Measurements from ENCODE around the gene SPTBN1. TPM values are rescaled to one million over a fixed set of nuclear protein-coding genes. Genes with fewer than 3 reads are reported as not detected.

SPTBN1 gene
- polyA plus RNA-seq, 1 donor: 168 TPM

GRCh38 chr2:54649633-54650032 lies 193.5 kb downstream of the SPTBN1 start:
- 93% methylated on average over 3 of the region's 12 CpGs for WGBS (ENCODE audit: insufficient coverage, low lambda C conversion rate)
- peaks cover 93% of the 10 kb centered on the region for H3K36me3 ChIP-seq (ENCODE audit: control insufficient read depth, insufficient read depth, low read length)
- no peaks in the 10 kb centered on the region for H3K9me3 ChIP-seq (ENCODE audit: control insufficient read depth, low read depth, low read length)
- H3K4me1 ChIP-seq (ENCODE audit: control insufficient read depth, insufficient read depth, low read length): no peaks in the 10 kb centered on the region
- no peak overlapping the region for H3K4me3 ChIP-seq (ENCODE audit: low read length)
- DNase-seq: no peak
- no peaks in the 10 kb centered on the region for H3K27me3 ChIP-seq (ENCODE audit: control insufficient read depth, insufficient read depth, low read length)
- no peak overlapping the region for H3K27ac ChIP-seq (ENCODE audit: low read length)

GRCh38 chr2:54650612-54651011 lies 194.5 kb downstream of the SPTBN1 start:
- no peaks in the 10 kb centered on the region for H3K9me3 ChIP-seq (ENCODE audit: control insufficient read depth, low read depth, low read length)
- 100% methylated on average over 2 of the region's 2 CpGs for WGBS (ENCODE audit: insufficient coverage, low lambda C conversion rate)
- H3K36me3 ChIP-seq (ENCODE audit: control insufficient read depth, insufficient read depth, low read length): peaks cover 93% of the 10 kb centered on the region
- no peaks in the 10 kb centered on the region for H3K27me3 ChIP-seq (ENCODE audit: control insufficient read depth, insufficient read depth, low read length)
- no peak overlapping the region for H3K4me3 ChIP-seq (ENCODE audit: low read length)
- no peak for DNase-seq
- H3K4me1 ChIP-seq (ENCODE audit: control insufficient read depth, insufficient read depth, low read length): no peaks in the 10 kb centered on the region
- no peak overlapping the region for H3K27ac ChIP-seq (ENCODE audit: low read length)

GRCh38 chr2:54651291-54651690 lies 195.2 kb downstream of the SPTBN1 start:
- peaks cover 92% of the 10 kb centered on the region for H3K36me3 ChIP-seq (ENCODE audit: control insufficient read depth, insufficient read depth, low read length)
- DNase-seq: no peak
- no peaks in the 10 kb centered on the region for H3K9me3 ChIP-seq (ENCODE audit: control insufficient read depth, low read depth, low read length)
- H3K4me1 ChIP-seq (ENCODE audit: control insufficient read depth, insufficient read depth, low read length): no peaks in the 10 kb centered on the region
- no peak overlapping the region for H3K4me3 ChIP-seq (ENCODE audit: low read length)
- WGBS (ENCODE audit: insufficient coverage, low lambda C conversion rate): 100% methylated on average over 1 of the region's 5 CpGs
- no peaks in the 10 kb centered on the region for H3K27me3 ChIP-seq (ENCODE audit: control insufficient read depth, insufficient read depth, low read length)
- H3K27ac ChIP-seq (ENCODE audit: low read length): no peak overlapping the region

GRCh38 chr2:54652540-54652939 lies 196.4 kb downstream of the SPTBN1 start:
- Histone ChIP-seq H3K27ac (ENCODE audit: low read length) (no peak overlapping the region), H3K36me3 (ENCODE audit: control insufficient read depth, insufficient read depth, low read length) (peaks cover 90% of the 10 kb centered on the region), H3K9me3 (ENCODE audit: control insufficient read depth, low read depth, low read length) (no peaks in the 10 kb centered on the region), H3K4me3 (ENCODE audit: low read length) (no peak overlapping the region), H3K27me3 (ENCODE audit: control insufficient read depth, insufficient read depth, low read length) (no peaks in the 10 kb centered on the region), H3K4me1 (ENCODE audit: control insufficient read depth, insufficient read depth, low read length) (no peaks in the 10 kb centered on the region)
- 100% methylated on average over 1 of the region's 1 CpG for WGBS (ENCODE audit: insufficient coverage, low lambda C conversion rate)
- DNase-seq: no peak

GRCh38 chr2:54653572-54654204 lies 197.6 kb downstream of the SPTBN1 start:
- no peak for DNase-seq
- 100% methylated on average over 4 of the region's 26 CpGs for WGBS (ENCODE audit: insufficient coverage, low lambda C conversion rate)
- Histone ChIP-seq H3K27ac (ENCODE audit: low read length) (no peak overlapping the region), H3K9me3 (ENCODE audit: control insufficient read depth, low read depth, low read length) (no peaks in the 10 kb centered on the region), H3K36me3 (ENCODE audit: control insufficient read depth, insufficient read depth, low read length) (peaks cover 91% of the 10 kb centered on the region), H3K4me3 (ENCODE audit: low read length) (no peak overlapping the region), H3K4me1 (ENCODE audit: control insufficient read depth, insufficient read depth, low read length) (no peaks in the 10 kb centered on the region), H3K27me3 (ENCODE audit: control insufficient read depth, insufficient read depth, low read length) (no peaks in the 10 kb centered on the region)

GRCh38 chr2:54655046-54655809 lies 199.1 kb downstream of the SPTBN1 start:
- Histone ChIP-seq H3K36me3 (ENCODE audit: control insufficient read depth, insufficient read depth, low read length) (peaks cover 91% of the 10 kb centered on the region), H3K4me3 (ENCODE audit: low read length) (no peak overlapping the region), H3K27me3 (ENCODE audit: control insufficient read depth, insufficient read depth, low read length) (no peaks in the 10 kb centered on the region), H3K4me1 (ENCODE audit: control insufficient read depth, insufficient read depth, low read length) (no peaks in the 10 kb centered on the region), H3K9me3 (ENCODE audit: control insufficient read depth, low read depth, low read length) (no peaks in the 10 kb centered on the region), H3K27ac (ENCODE audit: low read length) (no peak overlapping the region)
- DNase-seq: no peak
- 60% methylated on average over 1 of the region's 14 CpGs for WGBS (ENCODE audit: insufficient coverage, low lambda C conversion rate)

GRCh38 chr2:54656863-54657262 lies 200.7 kb downstream of the SPTBN1 start:
- no peak overlapping the region for H3K27ac ChIP-seq (ENCODE audit: low read length)
- H3K4me3 ChIP-seq (ENCODE audit: low read length): no peak overlapping the region
- H3K4me1 ChIP-seq (ENCODE audit: control insufficient read depth, insufficient read depth, low read length): no peaks in the 10 kb centered on the region
- H3K36me3 ChIP-seq (ENCODE audit: control insufficient read depth, insufficient read depth, low read length): peaks cover 91% of the 10 kb centered on the region
- H3K27me3 ChIP-seq (ENCODE audit: control insufficient read depth, insufficient read depth, low read length): no peaks in the 10 kb centered on the region
- H3K9me3 ChIP-seq (ENCODE audit: control insufficient read depth, low read depth, low read length): no peaks in the 10 kb centered on the region
- DNase-seq: no peak
- no CpG with 5 or more reads among the region's 3 CpGs for WGBS (ENCODE audit: insufficient coverage, low lambda C conversion rate)

GRCh38 chr2:54657664-54658083 lies 201.5 kb downstream of the SPTBN1 start:
- peak in 1 of 2 donors; percentile 32 for DNase-seq
- WGBS (ENCODE audit: insufficient coverage, low lambda C conversion rate): no CpG with 5 or more reads among the region's 12 CpGs
- no peaks in the 10 kb centered on the region for H3K4me1 ChIP-seq (ENCODE audit: control insufficient read depth, insufficient read depth, low read length)

GRCh38 chr2:54658564-54659071 lies 202.5 kb downstream of the SPTBN1 start:
- Histone ChIP-seq H3K27ac (ENCODE audit: low read length) (no peak overlapping the region), H3K36me3 (ENCODE audit: control insufficient read depth, insufficient read depth, low read length) (peaks cover 95% of the 10 kb centered on the region), H3K4me1 (ENCODE audit: control insufficient read depth, insufficient read depth, low read length) (no peaks in the 10 kb centered on the region), H3K4me3 (ENCODE audit: low read length) (no peak overlapping the region), H3K9me3 (ENCODE audit: control insufficient read depth, low read depth, low read length) (no peaks in the 10 kb centered on the region), H3K27me3 (ENCODE audit: control insufficient read depth, insufficient read depth, low read length) (no peaks in the 10 kb centered on the region)
- WGBS (ENCODE audit: insufficient coverage, low lambda C conversion rate): no CpG with 5 or more reads among the region's 1 CpG
- no peak for DNase-seq

More at GRCh38 chr2:54657664-54658083, 201.5 kb downstream of the SPTBN1 start:
- H3K4me3 ChIP-seq (ENCODE audit: low read length): no peak overlapping the region
- H3K27me3 ChIP-seq (ENCODE audit: control insufficient read depth, insufficient read depth, low read length): no peaks in the 10 kb centered on the region
- no peaks in the 10 kb centered on the region for H3K9me3 ChIP-seq (ENCODE audit: control insufficient read depth, low read depth, low read length)
- H3K27ac ChIP-seq (ENCODE audit: low read length): no peak overlapping the region
- H3K36me3 ChIP-seq (ENCODE audit: control insufficient read depth, insufficient read depth, low read length): peaks cover 93% of the 10 kb centered on the region

GRCh38 chr2:54659527-54659926 lies 203.4 kb downstream of the SPTBN1 start:
- Histone ChIP-seq H3K27me3 (ENCODE audit: control insufficient read depth, insufficient read depth, low read length) (no peaks in the 10 kb centered on the region), H3K9me3 (ENCODE audit: control insufficient read depth, low read depth, low read length) (no peaks in the 10 kb centered on the region), H3K27ac (ENCODE audit: low read length) (no peak overlapping the region), H3K4me3 (ENCODE audit: low read length) (no peak overlapping the region), H3K4me1 (ENCODE audit: control insufficient read depth, insufficient read depth, low read length) (no peaks in the 10 kb centered on the region), H3K36me3 (ENCODE audit: control insufficient read depth, insufficient read depth, low read length) (peaks cover 95% of the 10 kb centered on the region)
- DNase-seq: no peak
- 95% methylated on average over 3 of the region's 4 CpGs for WGBS (ENCODE audit: insufficient coverage, low lambda C conversion rate)

Measured in large intestine (tissue), 3 donors.